ENCODE measurements around the gene SAYSD1.

The SAYSD1 gene

GRCh38 chr6:39077882-39078594 is 36.9 kb downstream of the SAYSD1 start:
- DNase-seq: no peak

GRCh38 chr6:39076623-39077535 is 38.1 kb downstream of the SAYSD1 start:
- no peak for DNase-seq

GRCh38 chr6:39075807-39076622 is 39.0 kb downstream of the SAYSD1 start:
- DNase-seq: no peak

- DNase-seq: no peak
These were observed 39.8 kb downstream of the SAYSD1 start for GRCh38 chr6:39075010-39075686.

- no peak for DNase-seq
These were observed 40.5 kb downstream of the SAYSD1 start for GRCh38 chr6:39074486-39074885.

GRCh38 chr6:39073471-39074355 is 41.3 kb downstream of the SAYSD1 start:
- DNase-seq: no peak

- no peak for DNase-seq
These were observed 42.2 kb downstream of the SAYSD1 start for GRCh38 chr6:39072830-39073229.

GRCh38 chr6:39068391-39068790 is 46.6 kb downstream of the SAYSD1 start:
- no peak for DNase-seq

- DNase-seq: no peak
These were observed 49.4 kb downstream of the SAYSD1 start for GRCh38 chr6:39065561-39065960.

- no peak for DNase-seq
These were observed 51.5 kb downstream of the SAYSD1 start for GRCh38 chr6:39063526-39063925.

GRCh38 chr6:39062014-39062740 is 52.8 kb downstream of the SAYSD1 start:
- no peak for DNase-seq

GRCh38 chr6:39061588-39061987 is 53.4 kb downstream of the SAYSD1 start:
- DNase-seq: no peak

- DNase-seq: no peak
These were observed 53.8 kb downstream of the SAYSD1 start for GRCh38 chr6:39061182-39061581.

GRCh38 chr6:39060467-39061160 is 54.4 kb downstream of the SAYSD1 start:
- DNase-seq: no peak

GRCh38 chr6:39059496-39060310 is 55.3 kb downstream of the SAYSD1 start:
- DNase-seq: no peak

GRCh38 chr6:39058471-39059147 is 56.4 kb downstream of the SAYSD1 start:
- no peak for DNase-seq

GRCh38 chr6:39057251-39058155 is 57.5 kb downstream of the SAYSD1 start:
- DNase-seq: no peak

GRCh38 chr6:39056681-39057080 is 58.3 kb downstream of the SAYSD1 start:
- DNase-seq: no peak

All from NCI-H226 (cell line).